Bronchial epithelial cell (primary cell): ENCODE results near the gene VANGL2. TPM values are rescaled to one million over a fixed set of nuclear protein-coding genes. Genes with fewer than 3 reads are reported as not detected.

Source experiments
- DNase-seq: peaks from one replicate; pipeline ENCODE4 v3.0.0-alpha.2; 2010; ENCODE audit warnings: low read depth
- FAIRE-seq: peaks from 2 replicates; lab custom pipeline; 2011; peaks lifted over from hg19 to GRCh38; lab: Jason Lieb, UNC
- H3K27me3 ChIP-seq: 2 replicates; pipeline ENCODE4 v1.5.1; 2011; ENCODE audit warnings: low read length; ENCODE audit not compliant: control insufficient read depth, insufficient read depth
- H3K36me3 ChIP-seq: 2 replicates; pipeline ENCODE4 v1.5.1; 2011; ENCODE audit warnings: low read length; ENCODE audit not compliant: control insufficient read depth, insufficient read depth
- H3K4me3 ChIP-seq: 2 replicates; pipeline ENCODE4 v1.5.1; 2011; ENCODE audit warnings: mild to moderate bottlenecking, low read depth, low read length, control low read depth
- CTCF ChIP-seq: IDR thresholded peaks from 2 replicates; pipeline ENCODE4 v1.5.1; 2011; ENCODE audit warnings: mild to moderate bottlenecking, moderate library complexity, low read length, control low read depth, inconsistent platforms; ENCODE audit not compliant: insufficient read depth, severe bottlenecking
- total RNA-seq: library from RNA; depleted of rRNA; stranded (reverse); fragments of >200 nt; gene quantifications from 2 replicates; pipeline ENCODE4 v1.2.1, GENCODE V29; 2014

Gene VANGL2
- total RNA-seq, 1 donor from 2014 or later = 1.6 TPM

- H3K4me3 ChIP-seq = no peak overlapping the region
- no peak for FAIRE-seq
- peaks cover 5% of the 10 kb centered on the region for H3K36me3 ChIP-seq
- no peak for TF ChIP-seq CTCF
- no peaks in the 10 kb centered on the region for H3K27me3 ChIP-seq
- DNase-seq = no peak
These were observed 38.0 kb upstream of the VANGL2 start for GRCh38 chr1:160362168-160362957.

- Histone ChIP-seq H3K4me3 (no peak overlapping the region), H3K27me3 (no peaks in the 10 kb centered on the region), H3K36me3 (peaks cover 4% of the 10 kb centered on the region)
- DNase-seq = no peak
- FAIRE-seq = no peak
- no peak for TF ChIP-seq CTCF
These were observed 37.4 kb upstream of the VANGL2 start for GRCh38 chr1:160363010-160363409.

GRCh38 chr1:160363951-160364735, 36.2 kb upstream of the VANGL2 start:
- DNase-seq (no peak), FAIRE-seq (no peak)
- no peak for TF ChIP-seq CTCF
- Histone ChIP-seq H3K4me3 (no peak overlapping the region), H3K27me3 (no peaks in the 10 kb centered on the region), H3K36me3 (peaks cover 4% of the 10 kb centered on the region)

- no peak for DNase-seq
- no peak for TF ChIP-seq CTCF
- H3K27me3 ChIP-seq = no peaks in the 10 kb centered on the region
- FAIRE-seq = no peak
- no peak overlapping the region for H3K4me3 ChIP-seq
- no peaks in the 10 kb centered on the region for H3K36me3 ChIP-seq
These were observed 35.0 kb upstream of the VANGL2 start for GRCh38 chr1:160365325-160365724.

- Histone ChIP-seq H3K27me3 (no peaks in the 10 kb centered on the region), H3K4me3 (no peak within 1 kb of the TSS), H3K36me3 (no peaks in the 10 kb centered on the region)
- DNase-seq (no peak), FAIRE-seq (no peak)
- no peak for TF ChIP-seq CTCF
These were observed 33.4 kb upstream of the VANGL2 start, which contains the start of gene NHLH1 for GRCh38 chr1:160366731-160367515. Gene NHLH1, plus strand, starts transcription at chr1:160367071. Its CDS starts 3,661 bp downstream, at chr1:160370732.
